Caco-2 (cell line): ENCODE results near the gene SPG7. TPM values are rescaled to one million over a fixed set of nuclear protein-coding genes. Genes with fewer than 3 reads are reported as not detected.

Source experiments
- BruUV-seq: library from RNA; stranded (reverse); fragments of 400-500 nt; replicated peaks from 2 replicates; lab custom pipeline; 2021; lab: Mats Ljungman, UMichigan
- CTCF ChIA-PET: fragments of 300-600 bp; sonication (Branson Sonifier 250); formaldehyde crosslinking; loops from one replicate; lab custom pipeline; 2022; ENCODE audit warnings: antibody characterized with exemption; lab: Charles Lee
- POLR2A ChIA-PET: fragments of 300-600 bp; sonication (Branson Sonifier 250); formaldehyde crosslinking; loops from one replicate; lab custom pipeline; 2022; ENCODE audit warnings: antibody characterized with exemption; lab: Charles Lee
- DNase-seq, 2 experiments: peaks; one replicate each; pipeline versions ENCODE4 v3.0.0 to v3.0.0-alpha.2; 2020 to 2022
- H3K27me3 ChIP-seq: replicated peaks from 2 replicates; pipeline ENCODE4 v1.6.0; 2011; ENCODE audit warnings: low read length; ENCODE audit not compliant: control insufficient read depth, insufficient read depth
- H3K36me3 ChIP-seq: 2 replicates; pipeline ENCODE4 v1.5.1; 2011; ENCODE audit warnings: low read length; ENCODE audit not compliant: control insufficient read depth, insufficient read depth
- H3K4me1 ChIP-seq: fragments of 250-450 bp; sonication (Bioruptor Pico); 2 replicates; pipeline ENCODE4 v1.5.1; 2020; ENCODE audit warnings: mild to moderate bottlenecking
- H3K4me3 ChIP-seq: 2 replicates; pipeline ENCODE4 v1.5.1; 2011; ENCODE audit warnings: low read depth, mild to moderate bottlenecking, control low read depth, low read length
- H3K9me3 ChIP-seq: fragments of 250-450 bp; sonication (Bioruptor Pico); 2 replicates; pipeline ENCODE4 v1.5.1; 2020; ENCODE audit warnings: mild to moderate bottlenecking, moderate library complexity
- H3K27ac Mint-ChIP-seq: one replicate; pipeline ENCODE4 v1.8.0; 2022; ENCODE audit warnings: mixed read lengths; ENCODE audit not compliant: unreplicated experiment
- H3K27me3 Mint-ChIP-seq: one replicate; pipeline ENCODE4 v1.8.0; 2022; ENCODE audit warnings: mixed read lengths; ENCODE audit not compliant: insufficient read depth, unreplicated experiment
- H3K36me3 Mint-ChIP-seq: one replicate; pipeline ENCODE4 v1.8.0; 2022; ENCODE audit warnings: mild to moderate bottlenecking, mixed read lengths; ENCODE audit not compliant: insufficient read depth, unreplicated experiment
- H3K4me1 Mint-ChIP-seq: one replicate; pipeline ENCODE4 v1.8.0; 2022; ENCODE audit warnings: low read depth, mixed read lengths; ENCODE audit not compliant: unreplicated experiment
- H3K4me3 Mint-ChIP-seq: one replicate; pipeline ENCODE4 v1.8.0; 2022; ENCODE audit warnings: mild to moderate bottlenecking, moderate library complexity, mixed read lengths; ENCODE audit not compliant: unreplicated experiment
- H3K9me3 Mint-ChIP-seq: one replicate; pipeline ENCODE4 v1.8.0; 2022; ENCODE audit warnings: mixed read lengths; ENCODE audit not compliant: unreplicated experiment
- CTCF ChIP-seq, 2 experiments: fragments of 200-600 bp in 1 of 2; IDR thresholded peaks; 1 replicate in 1 of 2; 2 replicates in 1 of 2; pipeline versions ENCODE4 v1.5.1 to v1.8.0; 2011 to 2022; ENCODE audit warnings: antibody characterized with exemption in 1 of 2, control low read depth in 1 of 2, inconsistent platforms in 1 of 2, low read depth in 1 of 2, low read length in 1 of 2, mild to moderate bottlenecking in 1 of 2, moderate library complexity in 1 of 2; ENCODE audit not compliant: insufficient read depth in 1 of 2, severe bottlenecking in 1 of 2, unreplicated experiment in 1 of 2
- intact Hi-C: fragments of 100-400 bp; cut with micrococcal nuclease; formaldehyde crosslinking; loops from one replicate; pipeline ENCODE4 v1.10.0; 2022; ENCODE audit not compliant: unreplicated experiment
- total RNA-seq: library from RNA; stranded (reverse); gene quantifications from 2 replicates; pipeline ENCODE4 v1.2.3, GENCODE V29; 2022

The SPG7 gene
- total RNA-seq, 1 experiment from 2014 or later = 159 TPM

DNA sequence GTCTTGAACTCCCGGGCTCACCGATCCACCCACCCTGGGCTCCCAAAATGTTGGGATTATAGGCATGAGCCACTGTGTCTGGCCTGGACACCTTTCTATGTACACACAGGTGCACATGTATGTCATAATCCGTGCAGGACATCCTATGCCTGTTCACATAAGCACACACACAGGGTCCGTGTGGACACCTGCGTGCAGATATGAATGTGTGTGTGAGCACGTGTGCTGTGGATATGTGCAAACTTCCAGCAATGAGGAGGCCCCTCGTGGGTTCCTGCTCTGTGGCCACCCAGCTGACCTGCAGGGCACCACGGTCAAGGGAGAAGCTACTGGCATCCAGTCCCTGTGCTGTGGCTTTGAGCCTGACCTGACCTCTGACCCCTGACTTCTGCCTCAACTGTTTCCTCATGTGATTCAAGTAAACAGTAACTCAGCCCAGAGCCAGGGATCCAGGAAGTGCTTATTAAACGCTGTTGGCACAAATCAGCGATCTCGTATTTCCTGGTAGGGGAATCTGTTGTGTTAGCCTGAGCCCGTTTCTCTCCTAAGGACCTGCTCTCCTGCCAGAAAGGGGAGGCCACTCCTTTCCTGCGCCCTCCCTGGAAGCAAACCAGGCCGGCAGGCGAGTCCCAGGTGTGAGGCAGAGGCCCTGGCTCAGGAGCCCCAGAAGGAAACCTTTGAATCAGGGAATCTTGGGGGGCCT lies 73.8 kb downstream of the SPG7 start:
- no TSS peak for BruUV-seq
- no peak for TF ChIP-seq CTCF (IDR thresholded peaks at IDR 0.05; ENCODE audit: insufficient read depth in 1 of 2, low read depth in 1 of 2, low read length in 1 of 2, severe bottlenecking in 1 of 2, unreplicated experiment in 1 of 2)
- no peak overlapping the region for H3K27ac Mint-ChIP-seq
- POLR2A ChIA-PET = no interaction called here
- Histone ChIP-seq H3K27me3 (no peaks in the 10 kb centered on the region), H3K9me3 (peaks cover 7% of the 10 kb centered on the region), H3K36me3 (peaks cover 7% of the 10 kb centered on the region), H3K4me3 (no peak overlapping the region), H3K4me1 (no peaks in the 10 kb centered on the region)
- CTCF ChIA-PET = no interaction called here
- intact Hi-C loops = no loop called here
- no peaks in the 10 kb centered on the region for H3K27me3 Mint-ChIP-seq
- H3K4me3 Mint-ChIP-seq = no peak overlapping the region
- no peaks in the 10 kb centered on the region for H3K9me3 Mint-ChIP-seq
- H3K4me1 Mint-ChIP-seq = no peaks in the 10 kb centered on the region
- peaks cover 31% of the 10 kb centered on the region for H3K36me3 Mint-ChIP-seq
- no peak for DNase-seq

DNA sequence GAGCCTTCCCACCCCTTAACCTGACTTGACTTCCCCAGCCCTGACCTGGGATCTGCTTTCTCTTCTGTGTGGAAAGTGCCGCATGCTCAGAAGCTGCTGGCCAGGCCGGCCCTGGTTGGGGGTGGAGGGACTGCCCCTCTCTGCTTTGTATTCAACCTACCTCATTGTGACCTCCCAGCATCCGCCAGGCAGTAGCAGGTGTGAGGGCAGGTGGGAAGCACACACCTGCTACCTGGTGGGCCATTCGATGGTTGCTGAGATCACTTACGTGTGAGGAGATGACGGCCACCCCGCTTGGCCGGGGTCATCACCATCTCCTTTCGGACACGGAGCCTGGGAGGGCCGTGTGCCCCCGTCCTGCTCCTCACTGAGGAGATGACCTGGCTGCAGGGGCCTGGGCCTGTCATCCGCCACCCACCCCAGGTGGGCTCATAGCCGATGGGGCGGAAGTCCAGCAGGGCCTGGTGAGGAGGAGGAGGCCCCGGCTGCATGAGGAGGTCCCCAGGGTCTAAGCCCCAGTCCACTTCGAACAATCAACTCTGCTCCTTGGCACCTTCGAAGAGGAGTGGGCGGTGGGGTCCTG lies 74.5 kb downstream of the SPG7 start:
- Histone ChIP-seq H3K27me3 (no peaks in the 10 kb centered on the region), H3K4me1 (no peaks in the 10 kb centered on the region), H3K4me3 (no peak overlapping the region), H3K36me3 (peaks cover 7% of the 10 kb centered on the region), H3K9me3 (peaks cover 10% of the 10 kb centered on the region)
- CTCF ChIA-PET = no interaction called here
- TF ChIP-seq CTCF (IDR thresholded peaks at IDR 0.05; ENCODE audit: insufficient read depth in 1 of 2, low read depth in 1 of 2, low read length in 1 of 2, severe bottlenecking in 1 of 2, unreplicated experiment in 1 of 2) = no peak
- Mint-ChIP-seq H3K9me3 (no peaks in the 10 kb centered on the region), H3K27me3 (no peaks in the 10 kb centered on the region), H3K36me3 (peaks cover 31% of the 10 kb centered on the region), H3K4me3 (no peak overlapping the region), H3K4me1 (no peaks in the 10 kb centered on the region), H3K27ac (no peak overlapping the region)
- no peak for DNase-seq
- intact Hi-C loops = no loop called here
- BruUV-seq = no TSS peak
- POLR2A ChIA-PET = no interaction called here

DNA sequence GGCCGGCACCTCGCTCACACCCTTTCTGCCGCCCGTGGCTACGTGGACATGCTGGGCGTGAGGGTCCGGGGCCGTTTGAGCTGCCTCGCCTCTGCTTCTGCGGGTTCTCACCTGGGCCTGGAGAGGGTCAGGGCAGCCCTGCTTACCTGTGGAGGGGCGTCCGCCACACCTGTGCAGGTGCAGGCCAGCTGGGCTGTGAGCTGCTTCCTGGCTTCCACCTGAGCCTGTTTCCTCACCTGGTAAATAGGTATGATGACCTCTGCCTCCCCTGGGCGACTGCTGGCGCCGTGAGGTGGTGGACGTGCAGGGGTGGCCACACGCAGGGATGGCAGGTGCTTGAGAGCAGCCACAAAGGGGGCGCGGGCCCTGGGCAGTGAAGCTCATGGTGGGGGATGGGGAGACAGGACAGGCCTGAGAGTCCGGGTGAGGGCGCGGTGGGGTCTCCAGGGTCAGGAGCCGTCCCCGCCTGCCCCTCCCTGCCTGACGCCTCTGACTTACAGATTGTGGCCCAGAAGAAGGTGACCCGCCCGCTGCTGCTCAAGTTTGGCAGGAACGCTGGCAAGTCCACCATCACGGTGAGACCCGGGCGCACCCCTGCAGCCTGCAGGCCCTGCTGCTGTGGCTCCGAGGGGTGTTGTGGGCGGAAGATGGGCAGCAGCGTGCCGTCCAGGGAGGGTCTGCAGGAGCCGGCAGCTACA lies 75.1 kb downstream of the SPG7 start:
- Mint-ChIP-seq H3K9me3 (no peaks in the 10 kb centered on the region), H3K27me3 (no peaks in the 10 kb centered on the region), H3K27ac (no peak overlapping the region), H3K4me3 (no peak overlapping the region), H3K4me1 (no peaks in the 10 kb centered on the region), H3K36me3 (peaks cover 33% of the 10 kb centered on the region)
- H3K36me3 ChIP-seq = peaks cover 7% of the 10 kb centered on the region
- H3K9me3 ChIP-seq = peaks cover 13% of the 10 kb centered on the region
- POLR2A ChIA-PET = no interaction called here
- no peak overlapping the region for H3K4me3 ChIP-seq
- H3K4me1 ChIP-seq = no peaks in the 10 kb centered on the region
- CTCF ChIA-PET = no interaction called here
- H3K27me3 ChIP-seq = no peaks in the 10 kb centered on the region
- intact Hi-C loops = no loop called here
- TF ChIP-seq CTCF (IDR thresholded peaks at IDR 0.05; ENCODE audit: insufficient read depth in 1 of 2, low read depth in 1 of 2, low read length in 1 of 2, severe bottlenecking in 1 of 2, unreplicated experiment in 1 of 2) = no peak
- no peak for DNase-seq
- BruUV-seq = no TSS peak
